Keratinocyte (primary cell): Measurements from ENCODE around the gene ATP7B. TPM values are rescaled to one million over a fixed set of nuclear protein-coding genes. Genes with fewer than 3 reads are reported as not detected.

Experiments used
- DNase-seq: peaks from one replicate; pipeline ENCODE4 v3.0.0-alpha.2; 2011; ENCODE audit warnings: low read depth, missing footprints, low spot score
- FAIRE-seq: peaks from 2 replicates; lab custom pipeline; 2011; peaks lifted over from hg19 to GRCh38; lab: Jason Lieb, UNC
- H2AFZ ChIP-seq: 2 replicates; pipeline ENCODE4 v1.6.0; 2012; ENCODE audit warnings: low read length, control low read depth, inconsistent platforms; ENCODE audit not compliant: control insufficient read depth
- H3K27ac ChIP-seq: 2 replicates; pipeline ENCODE4 v1.5.1; 2011; ENCODE audit warnings: low read length; ENCODE audit not compliant: control insufficient read depth, insufficient read depth
- H3K27me3 ChIP-seq: 3 replicates; pipeline ENCODE4 v1.6.0; 2011; ENCODE audit warnings: low read length; ENCODE audit not compliant: control insufficient read depth, insufficient read depth; ENCODE audit errors: extremely low read depth
- H3K36me3 ChIP-seq, 2 experiments: 2 replicates in 1 of 2; 3 replicates in 1 of 2; pipeline ENCODE4 v1.5.1; 2011; ENCODE audit warnings: low read length in 2 of 2, mild to moderate bottlenecking in 1 of 2; ENCODE audit not compliant: control insufficient read depth in 2 of 2, insufficient read depth in 2 of 2; ENCODE audit errors: extremely low read depth in 1 of 2
- H3K4me1 ChIP-seq: 3 replicates; pipeline ENCODE4 v1.5.1; 2011; ENCODE audit warnings: low read length; ENCODE audit not compliant: control insufficient read depth, insufficient read depth; ENCODE audit errors: extremely low read depth
- H3K4me2 ChIP-seq: 3 replicates; pipeline ENCODE4 v1.6.0; 2011; ENCODE audit warnings: low read depth, low read length; ENCODE audit not compliant: control insufficient read depth, insufficient read depth; ENCODE audit errors: extremely low read depth
- H3K4me3 ChIP-seq, 3 experiments: fragments of 200-600 bp in 1 of 3; sonication (generic) in 1 of 3; 2 replicates in 2 of 3; 3 replicates in 1 of 3; pipeline ENCODE4 v1.5.1; 2011 to 2016; ENCODE audit warnings: low read length in 3 of 3, mild to moderate bottlenecking in 3 of 3, control low read depth in 2 of 3, inconsistent platforms in 1 of 3, low read depth in 1 of 3, mixed read lengths in 1 of 3, mixed run types in 1 of 3, moderate library complexity in 1 of 3; ENCODE audit not compliant: control insufficient read depth in 2 of 3, insufficient read depth in 2 of 3; ENCODE audit errors: extremely low read depth in 1 of 3
- H3K79me2 ChIP-seq: 2 replicates; pipeline ENCODE4 v1.6.0; 2012; ENCODE audit warnings: low read length; ENCODE audit not compliant: control insufficient read depth, insufficient read depth
- H3K9ac ChIP-seq: 3 replicates; pipeline ENCODE4 v1.6.0; 2011; ENCODE audit warnings: low read length; ENCODE audit not compliant: control insufficient read depth, insufficient read depth; ENCODE audit errors: extremely low read depth
- H3K9me1 ChIP-seq: 3 replicates; pipeline ENCODE4 v1.6.0; 2011; ENCODE audit warnings: low read length; ENCODE audit not compliant: control insufficient read depth, insufficient read depth; ENCODE audit errors: extremely low read depth
- H3K9me3 ChIP-seq: 2 replicates; pipeline ENCODE4 v1.5.1; 2012; ENCODE audit warnings: low read depth, low read length; ENCODE audit not compliant: control insufficient read depth
- H4K20me1 ChIP-seq: 3 replicates; pipeline ENCODE4 v1.6.0; 2011; ENCODE audit warnings: low read length; ENCODE audit not compliant: control insufficient read depth, insufficient read depth; ENCODE audit errors: extremely low read depth
- CTCF ChIP-seq, 3 experiments: IDR thresholded peaks in 1 of 3; conservative IDR thresholded peaks in 1 of 3; optimal IDR thresholded peaks in 1 of 3; 2 replicates in 2 of 3; 3 replicates in 1 of 3; pipeline versions ENCODE3 to v1.5.1; 2011; ENCODE audit warnings: low read length in 3 of 3, mild to moderate bottlenecking in 3 of 3, moderate library complexity in 2 of 3, control low read depth in 1 of 3, inconsistent platforms in 1 of 3; ENCODE audit not compliant: insufficient read depth in 2 of 3; ENCODE audit errors: extremely low read depth in 1 of 3
- EZH2 ChIP-seq: IDR thresholded peaks from one replicate; pipeline ENCODE4 v1.6.1; 2012; ENCODE audit warnings: inconsistent platforms, mild to moderate bottlenecking, low read length, moderate library complexity
- dilution Hi-C: fragments of 300-500 bp; cut with MboI; formaldehyde crosslinking; loops from one replicate; pipeline ENCODE4 v1.7.0; 2020; ENCODE audit warnings: low sequenced_read_pairs; ENCODE audit not compliant: extremely low pct_ligation_motif_present
- polyA plus RNA-seq, 5 experiments: library from polyadenylated mRNA; depleted of rRNA in 3 of 5; stranded (reverse) in 3 of 5; stranded (forward) in 1 of 5; unstranded in 1 of 5; fragments of >200 nt; gene quantifications; 1 replicate in 1 of 5; 2 replicates in 3 of 5; 3 replicates in 1 of 5; pipeline versions ENCODE4 v1.2.1 to v1.2.3, GENCODE V29; 2011 to 2012; ENCODE audit warnings: missing spikeins in 2 of 5, low read depth in 1 of 5, low replicate concordance in 1 of 5

The ATP7B gene
- polyA plus RNA-seq, 1 donor (not counting 4 experiments of a cell fraction or from before 2014, with no cell fraction given) = 5.2 TPM

DNA sequence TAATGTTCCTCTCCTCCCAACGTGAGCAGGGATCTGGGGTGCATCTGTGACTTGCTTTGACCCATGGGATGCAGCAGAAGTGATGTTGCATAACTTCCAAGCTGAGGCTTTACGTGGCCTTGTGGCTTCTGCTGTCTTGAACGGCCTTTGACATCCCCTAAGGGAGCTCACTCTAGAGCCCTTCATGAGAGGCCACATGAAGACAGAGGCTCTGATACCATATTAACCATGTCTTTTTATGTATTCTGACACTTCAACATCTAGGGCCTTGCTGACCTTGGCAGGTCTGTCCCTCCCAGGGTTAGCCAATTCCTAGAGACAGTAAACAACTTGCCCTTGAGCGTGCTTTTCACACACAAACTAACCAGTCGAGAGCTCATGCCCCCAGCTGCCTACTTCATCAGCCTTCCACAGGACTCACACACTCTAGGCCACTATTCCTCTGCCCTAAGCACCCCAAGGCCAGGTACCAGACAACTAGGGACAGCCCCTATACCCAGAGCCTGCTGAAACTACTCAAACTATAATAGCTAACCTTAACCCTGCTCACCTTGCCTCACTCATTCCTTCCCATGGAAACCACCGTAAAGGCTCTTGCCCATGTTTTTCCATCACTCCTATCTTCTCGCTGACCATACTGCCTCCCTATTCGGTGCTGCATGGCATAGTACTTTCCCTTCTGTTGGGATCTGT is 104.1 kb downstream of the ATP7B start:
- no peaks in the 10 kb centered on the region for H3K36me3 ChIP-seq
- H3K27me3 ChIP-seq = no peaks in the 10 kb centered on the region
- H3K4me2 ChIP-seq = no peak overlapping the region
- no peaks in the 10 kb centered on the region for H3K79me2 ChIP-seq
- DNase-seq (no peak), FAIRE-seq (no peak)
- no peaks in the 10 kb centered on the region for H3K9me3 ChIP-seq
- H3K4me1 ChIP-seq = no peaks in the 10 kb centered on the region
- no peak overlapping the region for H3K27ac ChIP-seq
- H4K20me1 ChIP-seq = no peaks in the 10 kb centered on the region
- no peak overlapping the region for H2AFZ ChIP-seq
- TF ChIP-seq CTCF (optimal IDR thresholded peaks at IDR 0.05 in 1 of 3, IDR thresholded peaks at IDR 0.05 in 1 of 3, conservative IDR thresholded peaks at IDR 0.05 in 1 of 3; ENCODE audit: extremely low read depth in 1 of 3, insufficient read depth in 2 of 3, low read length in 3 of 3) (no peak), EZH2 (no peak)
- no peaks in the 10 kb centered on the region for H3K9me1 ChIP-seq
- no peak overlapping the region for H3K9ac ChIP-seq
- dilution Hi-C loops = no loop called here
- no peak overlapping the region for H3K4me3 ChIP-seq

DNA sequence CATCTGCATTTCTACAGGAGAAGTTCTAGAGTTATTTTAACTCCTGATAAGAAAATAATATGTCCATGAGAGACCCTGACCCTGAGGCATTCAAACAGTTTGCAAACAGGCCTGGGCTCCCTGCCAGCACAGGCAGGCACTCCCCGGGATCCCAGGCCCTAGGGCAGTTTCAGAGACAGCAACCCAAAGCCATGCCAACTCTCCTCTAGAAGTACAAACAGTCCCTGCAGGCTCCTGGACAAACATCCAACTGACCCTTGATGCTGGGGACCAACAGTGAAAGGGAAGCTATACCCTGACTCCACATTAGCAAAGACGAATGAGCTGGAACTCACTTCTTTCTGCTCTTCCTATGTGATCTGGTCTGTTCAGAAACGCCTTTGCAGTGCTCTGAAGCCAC is 104.7 kb downstream of the ATP7B start:
- Histone ChIP-seq H4K20me1 (no peaks in the 10 kb centered on the region), H3K9me1 (no peaks in the 10 kb centered on the region), H3K4me3 (no peak overlapping the region), H3K27ac (no peak overlapping the region), H3K4me2 (no peak overlapping the region), H2AFZ (no peak overlapping the region), H3K79me2 (no peaks in the 10 kb centered on the region), H3K27me3 (no peaks in the 10 kb centered on the region), H3K4me1 (no peaks in the 10 kb centered on the region), H3K36me3 (no peaks in the 10 kb centered on the region), H3K9ac (no peak overlapping the region), H3K9me3 (no peaks in the 10 kb centered on the region)
- TF ChIP-seq EZH2 (no peak), CTCF (optimal IDR thresholded peaks at IDR 0.05 in 1 of 3, IDR thresholded peaks at IDR 0.05 in 1 of 3, conservative IDR thresholded peaks at IDR 0.05 in 1 of 3; ENCODE audit: extremely low read depth in 1 of 3, insufficient read depth in 2 of 3, low read length in 3 of 3) (no peak)
- dilution Hi-C loops = no loop called here
- FAIRE-seq (no peak), DNase-seq (no peak)
